GM18505 (cell line): Measurements from ENCODE around the gene NFILZ.

Source experiments
- ATAC-seq: cut with Tn5 transposase; IDR thresholded peaks from one replicate; pipeline ENCODE4 v1.9.1; 2021; ENCODE audit not compliant: unreplicated experiment
- POLR2A ChIP-seq: IDR thresholded peaks from 4 replicates; pipeline ENCODE4 v1.6.1; 2011; ENCODE audit warnings: borderline replicate concordance; ENCODE audit not compliant: insufficient read depth, insufficient read length; ENCODE audit errors: extremely low read depth

The NFILZ gene

DNA sequence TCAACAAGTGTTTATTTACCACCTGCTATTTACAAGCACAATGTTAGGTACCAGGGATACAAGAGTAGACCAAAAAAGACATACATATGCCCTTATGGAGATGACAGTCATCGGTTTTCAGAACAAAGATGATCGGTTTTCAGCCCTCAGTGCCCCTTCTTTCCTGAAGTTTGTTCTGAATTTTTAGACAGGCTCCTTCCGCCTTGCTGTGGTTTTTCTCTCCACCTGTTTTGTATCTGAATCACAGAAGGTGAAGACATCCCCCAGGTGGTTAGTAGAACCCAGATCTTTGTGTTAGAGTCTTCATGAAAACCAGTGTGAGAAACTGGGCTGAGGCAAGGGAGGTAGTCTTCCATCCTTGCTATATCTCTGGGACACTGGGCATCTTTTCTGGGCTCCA lies 44.6 kb downstream of the NFILZ start:
- no peak for ATAC-seq
- no peak for TF ChIP-seq POLR2A

DNA sequence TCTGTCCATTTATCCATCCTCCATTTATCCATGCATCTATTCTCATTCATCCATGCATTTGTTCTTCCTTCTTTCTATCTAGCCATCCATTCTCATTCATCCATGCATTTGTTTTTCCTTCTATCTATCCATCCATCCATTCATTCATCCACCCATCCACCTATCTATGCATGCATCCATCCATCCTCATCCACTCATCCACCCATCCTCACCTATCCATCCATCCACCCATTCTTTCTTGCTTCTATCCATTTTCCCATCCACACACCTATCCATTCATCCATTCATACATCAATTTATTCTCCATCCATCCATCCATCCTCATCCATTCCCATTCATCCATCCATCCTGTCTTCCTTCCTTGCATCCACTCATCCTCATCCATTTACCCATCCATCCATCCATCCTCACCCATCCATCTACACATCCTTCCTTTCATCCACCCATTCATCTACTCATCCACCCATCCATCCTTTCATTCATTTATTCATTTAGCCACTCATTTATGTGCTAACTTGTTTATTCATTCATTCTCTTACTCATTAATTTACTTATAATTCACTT lies 47.9 kb downstream of the NFILZ start:
- ATAC-seq, result no peak
- TF ChIP-seq POLR2A, result no peak
